Fibroblast of pulmonary artery (primary cell): ENCODE data around the gene C10orf90.

Source experiments
- DNase-seq: peaks from one replicate; pipeline ENCODE4 v3.0.0-alpha.2; 2010; ENCODE audit warnings: low read depth
- H3K4me3 ChIP-seq: replicated peaks from 2 replicates; pipeline ENCODE4 v1.5.1; 2011; ENCODE audit warnings: low read depth, mild to moderate bottlenecking, control low read depth, low read length, moderate library complexity
- CTCF ChIP-seq: IDR thresholded peaks from 2 replicates; pipeline ENCODE4 v1.5.1; 2011; ENCODE audit warnings: mild to moderate bottlenecking, control low read depth, low read length, inconsistent platforms; ENCODE audit errors: missing control alignments

C10orf90 gene

GRCh38 chr10:126479280-126479895, 191.1 kb downstream of the C10orf90 start:
- TF ChIP-seq CTCF = no peak
- no peak for DNase-seq
- H3K4me3 ChIP-seq = no peak overlapping the region

GRCh38 chr10:126478546-126478945, 191.9 kb downstream of the C10orf90 start:
- no peak for TF ChIP-seq CTCF
- no peak overlapping the region for H3K4me3 ChIP-seq

GRCh38 chr10:126476246-126476645, 194.2 kb downstream of the C10orf90 start:
- TF ChIP-seq CTCF = no peak
- DNase-seq = no peak
- no peak overlapping the region for H3K4me3 ChIP-seq

More at GRCh38 chr10:126478546-126478945, 191.9 kb downstream of the C10orf90 start:
- DNase-seq = peak; percentile 10

GRCh38 chr10:126475074-126475691, 195.3 kb downstream of the C10orf90 start:
- H3K4me3 ChIP-seq = no peak overlapping the region
- TF ChIP-seq CTCF = no peak
- no peak for DNase-seq

- TF ChIP-seq CTCF = no peak
- no peak for DNase-seq
Measured at GRCh38 chr10:126474031-126474430, 196.5 kb downstream of the C10orf90 start.

GRCh38 chr10:126470991-126471390, 199.5 kb downstream of the C10orf90 start:
- DNase-seq = no peak
- TF ChIP-seq CTCF = no peak
- no peak overlapping the region for H3K4me3 ChIP-seq

More at GRCh38 chr10:126474031-126474430, 196.5 kb downstream of the C10orf90 start:
- H3K4me3 ChIP-seq = no peak overlapping the region

- no peak for TF ChIP-seq CTCF
- no peak for DNase-seq
- no peak overlapping the region for H3K4me3 ChIP-seq
Measured at GRCh38 chr10:126469692-126470091, 200.8 kb downstream of the C10orf90 start.
